ENCODE data around the gene NFKBIE. TPM values are rescaled to one million over a fixed set of nuclear protein-coding genes. Genes with fewer than 3 reads are reported as not detected.

The NFKBIE gene
- total RNA-seq, 1 donor from 2014 or later: 11.1 TPM

DNA sequence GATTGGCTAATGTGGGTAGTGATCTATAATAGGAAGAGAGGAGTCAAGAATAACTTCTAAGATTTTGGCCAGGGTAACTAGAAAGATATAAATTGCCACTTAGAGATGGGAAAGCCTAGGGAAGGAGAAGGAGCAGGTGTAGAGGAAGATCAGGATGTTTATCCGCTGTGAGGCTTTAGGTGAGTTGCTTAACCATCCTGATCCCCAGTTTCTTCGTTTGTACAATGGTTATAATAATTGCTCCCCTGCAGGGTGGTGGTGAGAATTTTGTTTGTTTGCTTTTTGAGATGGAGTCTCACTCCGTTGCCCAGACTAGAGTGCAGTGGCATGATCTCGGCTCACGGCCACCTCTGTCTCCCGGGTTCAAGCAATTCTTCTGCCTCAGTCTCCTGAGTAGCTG, 51.0 kb downstream of the NFKBIE start:
- no peak overlapping the region for H3K27ac Mint-ChIP-seq (ENCODE audit: unreplicated experiment)
- TF ChIP-seq CTCF (IDR thresholded peaks at IDR 0.05): no peak
- H3K4me1 Mint-ChIP-seq (ENCODE audit: unreplicated experiment): peaks cover 27% of the 10 kb centered on the region
- no peak for DNase-seq (ENCODE audit: extremely low spot score, unreplicated experiment)
- H3K27me3 Mint-ChIP-seq (ENCODE audit: unreplicated experiment): peaks cover 6% of the 10 kb centered on the region
- H3K9me3 Mint-ChIP-seq (ENCODE audit: unreplicated experiment): no peaks in the 10 kb centered on the region
- no peaks in the 10 kb centered on the region for H3K36me3 Mint-ChIP-seq (ENCODE audit: unreplicated experiment)
- H3K4me3 Mint-ChIP-seq (ENCODE audit: unreplicated experiment): no peak overlapping the region

GRCh38 chr6:44211284-44211683, 54.1 kb downstream of the NFKBIE start:
- H3K36me3 Mint-ChIP-seq (ENCODE audit: unreplicated experiment): peaks cover 2% of the 10 kb centered on the region
- H3K4me3 Mint-ChIP-seq (ENCODE audit: unreplicated experiment): no peak overlapping the region
- no peaks in the 10 kb centered on the region for H3K4me1 Mint-ChIP-seq (ENCODE audit: unreplicated experiment)
- TF ChIP-seq CTCF (IDR thresholded peaks at IDR 0.05): no peak
- H3K9me3 Mint-ChIP-seq (ENCODE audit: unreplicated experiment): no peaks in the 10 kb centered on the region
- no peak for DNase-seq (ENCODE audit: extremely low spot score, unreplicated experiment)
- no peak overlapping the region for H3K27ac Mint-ChIP-seq (ENCODE audit: unreplicated experiment)
- peaks cover 6% of the 10 kb centered on the region for H3K27me3 Mint-ChIP-seq (ENCODE audit: unreplicated experiment)

Other genes starting within 250 kb of the NFKBIE start
- 36.5 and 38.9 TPM in 2 replicates for gene MRPL14, start 138.1 kb downstream of the NFKBIE start, total RNA-seq
- 36.1 and 36.2 TPM in 2 replicates for gene TMEM63B, start 138.0 kb downstream of the NFKBIE start, total RNA-seq
- not detected in 2 replicates for gene CAPN11, start 106.7 kb downstream of the NFKBIE start, total RNA-seq
- gene MYMX, start 48.6 kb downstream of the NFKBIE start, total RNA-seq: not detected in 2 replicates
- 130 and 135 TPM in 2 replicates for gene SLC29A1, start 42.0 kb downstream of the NFKBIE start, total RNA-seq
- gene HSP90AB1, start 18.4 kb downstream of the NFKBIE start, total RNA-seq: 509 and 527 TPM in 2 replicates
- gene SLC35B2, start 8.0 kb downstream of the NFKBIE start, total RNA-seq: 77.0 and 88.4 TPM in 2 replicates
- 0.08 TPM in 1 of 2 replicates, not detected in the other for gene TMEM151B, start 4.9 kb upstream of the NFKBIE start, total RNA-seq
- gene AARS2, start 47.8 kb upstream of the NFKBIE start, total RNA-seq: 13.2 and 13.3 TPM in 2 replicates
- not detected in 2 replicates for gene SPATS1, start 77.1 kb upstream of the NFKBIE start, total RNA-seq
- 22.5 and 23.1 TPM in 2 replicates for gene CDC5L, start 122.2 kb upstream of the NFKBIE start, total RNA-seq

Data from osteocyte (in vitro differentiated cells).